A549 (cell line): ENCODE results near the gene ENTPD6. TPM values are rescaled to one million over a fixed set of nuclear protein-coding genes. Genes with fewer than 3 reads are reported as not detected.

Experiments
- ATAC-seq, 2 experiments: fragments of 200-7000 bp in 1 of 2; fragments of >200 bp in 1 of 2; cut with Nextera tagmentation in 1 of 2; cut with Tn5 transposase in 1 of 2; 3 replicates each; pipeline versions ENCODE4 v1.8.0 to v1.9.1; 2018 to 2020; ENCODE audit warnings: mild to moderate bottlenecking in 1 of 2, moderate library complexity in 1 of 2
- CTCF ChIA-PET: fragments of 300-600 bp; sonication (Branson Sonifier 250); formaldehyde crosslinking; extraction: SDS; loops from one replicate; lab custom pipeline; 2021; ENCODE audit warnings: antibody characterized with exemption, inconsistent platforms; lab: Yijun Ruan, JAX
- POLR2A ChIA-PET: fragments of 350-600 bp; formaldehyde crosslinking; extraction: SDS; loops from one replicate; lab custom pipeline; 2021; ENCODE audit warnings: antibody characterized with exemption, inconsistent platforms; lab: Yijun Ruan, JAX
- DNase-seq, 2 experiments: peaks; one replicate each; pipeline versions ENCODE4 v3.0.0 to v3.0.0-alpha.2; 2011 to 2016; ENCODE audit warnings: low read depth in 1 of 2, low spot score in 1 of 2
- FAIRE-seq: peaks from 2 replicates; lab custom pipeline; 2011; peaks lifted over from hg19 to GRCh38; lab: Jason Lieb, UNC
- H3K27ac ChIP-seq, 2 experiments: fragments of >200 bp; sonication (Bioruptor Twin); formaldehyde crosslinking; 3 replicates each; pipeline ENCODE4 v1.5.1; 2016 to 2017
- H3K4me1 ChIP-seq: fragments of >200 bp; sonication (Bioruptor Twin); formaldehyde crosslinking; 3 replicates; pipeline ENCODE4 v1.6.1; 2016
- H3K4me2 ChIP-seq: fragments of >200 bp; sonication (Bioruptor Twin); formaldehyde crosslinking; 3 replicates; pipeline ENCODE4 v1.6.1; 2016
- H3K4me3 ChIP-seq: fragments of >200 bp; sonication (Bioruptor Twin); formaldehyde crosslinking; 3 replicates; pipeline ENCODE4 v1.5.1; 2016
- H3K9me3 ChIP-seq: fragments of >200 bp; sonication (Bioruptor Twin); formaldehyde crosslinking; 3 replicates; pipeline ENCODE4 v1.6.1; 2016
- CEBPB ChIP-seq, 2 experiments: fragments of >200 bp in 1 of 2; sonication (Bioruptor Twin) in 1 of 2; formaldehyde crosslinking in 1 of 2; IDR thresholded peaks; 2 replicates each; pipeline ENCODE4 v1.6.1; 2012 to 2016
- ESRRA ChIP-seq: fragments of 150-350 bp; IDR thresholded peaks from 2 replicates; pipeline ENCODE4 v1.6.1; 2014; ENCODE audit warnings: mild to moderate bottlenecking, low read length, borderline replicate concordance
- FOSB ChIP-seq: fragments of 250-450 bp; sonication (Bioruptor Pico); IDR thresholded peaks from 2 replicates; pipeline ENCODE4 v1.5.0; 2020; ENCODE audit warnings: mild to moderate bottlenecking, moderate library complexity
- FOSL2 ChIP-seq, 2 experiments: fragments of 450-650 bp in 1 of 2; fragments of >200 bp in 1 of 2; sonication (Bioruptor Twin) in 1 of 2; formaldehyde crosslinking; IDR thresholded peaks; 2 replicates each; pipeline versions ENCODE4 v1.5.0 to v1.6.1; 2016 to 2020; ENCODE audit warnings: mild to moderate bottlenecking in 1 of 2, moderate library complexity in 1 of 2
- GATA3 ChIP-seq: IDR thresholded peaks from 2 replicates; pipeline ENCODE4 v1.6.1; 2012; ENCODE audit warnings: borderline replicate concordance
- HES2 ChIP-seq: fragments of >200 bp; sonication (Bioruptor Twin); formaldehyde crosslinking; IDR thresholded peaks from 2 replicates; pipeline ENCODE4 v1.6.1; 2016
- HOXB13 ChIP-seq: fragments of 250-450 bp; sonication (Bioruptor Pico); IDR thresholded peaks from 2 replicates; pipeline ENCODE4 v1.5.0; 2020; ENCODE audit warnings: low read depth, mild to moderate bottlenecking, moderate library complexity
- MAX ChIP-seq: IDR thresholded peaks from 2 replicates; pipeline ENCODE4 v1.6.1; 2012
- MYC ChIP-seq: IDR thresholded peaks from 2 replicates; pipeline ENCODE4 v1.6.1; 2012; ENCODE audit warnings: mild to moderate bottlenecking, inconsistent platforms, low read length, improper control_type of control experiment, borderline replicate concordance
- NPAS2 ChIP-seq: fragments of 250-450 bp; sonication (Bioruptor Pico); IDR thresholded peaks from 2 replicates; pipeline ENCODE4 v1.8.0; 2022; ENCODE audit warnings: mild to moderate bottlenecking, moderate library complexity, borderline replicate concordance
- NR3C1 ChIP-seq: fragments of >200 bp; sonication (Bioruptor Twin); formaldehyde crosslinking; IDR thresholded peaks from 3 replicates; pipeline ENCODE4 v1.6.1; 2017
- PBX3 ChIP-seq: IDR thresholded peaks from 2 replicates; pipeline ENCODE4 v1.6.1; 2012
- RAD21 ChIP-seq, 2 experiments: fragments of >200 bp in 1 of 2; sonication (Bioruptor Twin) in 1 of 2; formaldehyde crosslinking in 1 of 2; IDR thresholded peaks in 1 of 2; conservative IDR thresholded peaks in 1 of 2; 2 replicates in 1 of 2; 3 replicates in 1 of 2; pipeline ENCODE4 v1.6.1; 2012 to 2018; ENCODE audit warnings: inconsistent platforms in 1 of 2
- RARB ChIP-seq: fragments of 250-450 bp; sonication (Bioruptor Pico); IDR thresholded peaks from 2 replicates; pipeline ENCODE4 v1.8.0; 2021; ENCODE audit warnings: mild to moderate bottlenecking, moderate library complexity
- SREBF2 ChIP-seq: fragments of 450-650 bp; IDR thresholded peaks from 2 replicates; pipeline ENCODE4 v1.6.1; 2014; ENCODE audit warnings: mild to moderate bottlenecking, moderate library complexity
- TP53 ChIP-seq: fragments of 250-450 bp; sonication (Bioruptor Pico); IDR thresholded peaks from 2 replicates; pipeline ENCODE4 v1.5.0; 2021; ENCODE audit warnings: mild to moderate bottlenecking, moderate library complexity
- USF2 ChIP-seq: fragments of 450-650 bp; IDR thresholded peaks from 2 replicates; pipeline ENCODE4 v1.6.1; 2014; ENCODE audit warnings: antibody characterized with exemption
- ZC3H11A ChIP-seq: fragments of 450-650 bp; IDR thresholded peaks from 2 replicates; pipeline ENCODE4 v1.6.1; 2014; ENCODE audit warnings: antibody characterized with exemption, mild to moderate bottlenecking
- WGBS: methylation state at CpG from one replicate; pipeline ENCODE4 v1.1.6; 2017; ENCODE audit errors: missing lambda C conversion rate; 5-methylcytosine and 5-hydroxymethylcytosine counted together
- polyA plus RNA-seq, 4 experiments: library from polyadenylated mRNA; depleted of rRNA in 3 of 4; stranded (reverse); fragments of >200 nt; fragmentation: RNase III in 1 of 4; extraction: RNeasy Plus Mini Kit Qiagen cat#74134 plus additional on column Dnase treatment in 1 of 4; gene quantifications; 2 replicates in 3 of 4; 3 replicates in 1 of 4; pipeline ENCODE4 v1.2.3, GENCODE V29; 2011 to 2017

The ENTPD6 gene
- polyA plus RNA-seq, 2 of the 4 experiments (the other 2 are of a cell fraction), result 85.7 to 87.0 TPM

GRCh38 chr20:25203871-25204320, 8.4 kb downstream of the ENTPD6 start:
- H3K9me3 ChIP-seq, result no peaks in the 10 kb centered on the region
- FAIRE-seq (no peak), DNase-seq (no peak), ATAC-seq (no peak)
- 67% methylated on average over 1 of the region's 1 CpG for WGBS
- CTCF ChIA-PET, result interaction anchor here (0.9 to 4.9 kb wide), 12 partner anchors 9 to 195 kb away, joined by 3 to 30 read pairs (median 4); partner anchors contain the start of gene ENTPD6
- H3K4me1 ChIP-seq, result peaks cover 38% of the 10 kb centered on the region
- no peak for TF ChIP-seq NR3C1
- no peak for TF ChIP-seq NPAS2
- no peak for TF ChIP-seq FOSL2 (IDR thresholded peaks at IDR 0.05)
- no peak for TF ChIP-seq FOSL2 (CRISPR knock-in tag; IDR thresholded peaks at IDR 0.05)
- TF ChIP-seq MAX, result no peak
- no peak for TF ChIP-seq FOSB
- no peak for TF ChIP-seq ZC3H11A
- no peak for TF ChIP-seq MYC
- TF ChIP-seq HOXB13 (CRISPR knock-in tag), result no peak
- TF ChIP-seq HES2, result no peak
- TF ChIP-seq TP53, result no peak
- TF ChIP-seq ESRRA, result no peak
- POLR2A ChIA-PET, result interaction anchor here (0.7 to 1.2 kb wide), 2 partner anchors 9 to 43 kb away, joined by 3 to 5 read pairs; partner anchors contain the start of gene ENTPD6
- H3K4me3 ChIP-seq, result no peak overlapping the region
- no peak overlapping the region for H3K27ac ChIP-seq
- no peak overlapping the region for H3K4me2 ChIP-seq

- POLR2A ChIA-PET, result interaction anchor here (1.2 kb wide), 1 partner anchor 10 kb away, joined by 5 read pairs; the partner anchor contains the start of gene ENTPD6
- 94% methylated on average over 9 of the region's 9 CpGs for WGBS
- DNase-seq (no peak), FAIRE-seq (no peak), ATAC-seq (peak in 1 of 2 experiments; percentile 31; a peak in 2 of 6 replicates)
- no peaks in the 10 kb centered on the region for H3K9me3 ChIP-seq
- H3K27ac ChIP-seq, result peak overlapping the region in 1 of 2 experiments; percentile 9; a peak in 1 of 6 replicates
- H3K4me3 ChIP-seq, result no peak overlapping the region
- TF ChIP-seq ESRRA (no peak), GATA3 (no peak), RAD21 (conservative IDR thresholded peaks at IDR 0.05 in 1 of 2, IDR thresholded peaks at IDR 0.05 in 1 of 2) (no peak), CEBPB (IDR thresholded peaks at IDR 0.05) (no peak), RARB (CRISPR knock-in tag) (no peak), HOXB13 (CRISPR knock-in tag) (no peak), PBX3 (no peak), USF2 (no peak), SREBF2 (no peak)
- H3K4me2 ChIP-seq, result no peak overlapping the region
- CTCF ChIA-PET, result interaction anchor here (0.9 to 4.9 kb wide), 10 partner anchors 9 to 195 kb away, joined by 3 to 30 read pairs (median 4); partner anchors contain the start of gene ENTPD6
- H3K4me1 ChIP-seq, result peaks cover 32% of the 10 kb centered on the region
Observed at GRCh38 chr20:25204550-25205276, 9.2 kb downstream of the ENTPD6 start.
